ENCODE data around the gene LPP. TPM values are rescaled to one million over a fixed set of nuclear protein-coding genes. Genes with fewer than 3 reads are reported as not detected.

The LPP gene
- total RNA-seq, 1 donor from 2014 or later: 14.2 TPM

GRCh38 chr3:188554404-188554803 is 400.4 kb downstream of the LPP start:
- H3K36me3 ChIP-seq (ENCODE audit: control insufficient read depth, insufficient read depth, low read length): no peaks in the 10 kb centered on the region
- no peak for FAIRE-seq
- no peak overlapping the region for H3K4me3 ChIP-seq (ENCODE audit: low read depth, low read length)
- H3K27me3 ChIP-seq (ENCODE audit: control insufficient read depth, insufficient read depth, low read length): no peaks in the 10 kb centered on the region
- TF ChIP-seq CTCF (IDR thresholded peaks at IDR 0.05; ENCODE audit: insufficient read depth, low read length, severe bottlenecking): no peak
- DNase-seq (ENCODE audit: low read depth): no peak

GRCh38 chr3:188557235-188557634 is 403.3 kb downstream of the LPP start:
- DNase-seq (ENCODE audit: low read depth): no peak
- no peaks in the 10 kb centered on the region for H3K27me3 ChIP-seq (ENCODE audit: control insufficient read depth, insufficient read depth, low read length)
- FAIRE-seq: no peak
- H3K36me3 ChIP-seq (ENCODE audit: control insufficient read depth, insufficient read depth, low read length): no peaks in the 10 kb centered on the region
- H3K4me3 ChIP-seq (ENCODE audit: low read depth, low read length): no peak overlapping the region
- no peak for TF ChIP-seq CTCF (IDR thresholded peaks at IDR 0.05; ENCODE audit: insufficient read depth, low read length, severe bottlenecking)

- DNase-seq (ENCODE audit: low read depth): no peak
- no peak overlapping the region for H3K4me3 ChIP-seq (ENCODE audit: low read depth, low read length)
- no peaks in the 10 kb centered on the region for H3K36me3 ChIP-seq (ENCODE audit: control insufficient read depth, insufficient read depth, low read length)
These were observed 404.6 kb downstream of the LPP start for GRCh38 chr3:188558343-188559071.

GRCh38 chr3:188559072-188559429 is 405.1 kb downstream of the LPP start:
- H3K36me3 ChIP-seq (ENCODE audit: control insufficient read depth, insufficient read depth, low read length): no peaks in the 10 kb centered on the region
- TF ChIP-seq CTCF (IDR thresholded peaks at IDR 0.05; ENCODE audit: insufficient read depth, low read length, severe bottlenecking): no peak
- DNase-seq (ENCODE audit: low read depth): no peak
- no peak overlapping the region for H3K4me3 ChIP-seq (ENCODE audit: low read depth, low read length)
- FAIRE-seq: no peak
- H3K27me3 ChIP-seq (ENCODE audit: control insufficient read depth, insufficient read depth, low read length): no peaks in the 10 kb centered on the region

More at GRCh38 chr3:188558343-188559071, 404.6 kb downstream of the LPP start:
- FAIRE-seq: no peak
- H3K27me3 ChIP-seq (ENCODE audit: control insufficient read depth, insufficient read depth, low read length): no peaks in the 10 kb centered on the region
- TF ChIP-seq CTCF (IDR thresholded peaks at IDR 0.05; ENCODE audit: insufficient read depth, low read length, severe bottlenecking): no peak

GRCh38 chr3:188559856-188560255 is 405.9 kb downstream of the LPP start:
- DNase-seq (ENCODE audit: low read depth): no peak
- no peak overlapping the region for H3K4me3 ChIP-seq (ENCODE audit: low read depth, low read length)
- no peak for FAIRE-seq
- no peak for TF ChIP-seq CTCF (IDR thresholded peaks at IDR 0.05; ENCODE audit: insufficient read depth, low read length, severe bottlenecking)
- H3K27me3 ChIP-seq (ENCODE audit: control insufficient read depth, insufficient read depth, low read length): no peaks in the 10 kb centered on the region
- no peaks in the 10 kb centered on the region for H3K36me3 ChIP-seq (ENCODE audit: control insufficient read depth, insufficient read depth, low read length)

- H3K4me3 ChIP-seq (ENCODE audit: low read depth, low read length): no peak overlapping the region
- H3K27me3 ChIP-seq (ENCODE audit: control insufficient read depth, insufficient read depth, low read length): no peaks in the 10 kb centered on the region
- no peaks in the 10 kb centered on the region for H3K36me3 ChIP-seq (ENCODE audit: control insufficient read depth, insufficient read depth, low read length)
- DNase-seq (ENCODE audit: low read depth) (no peak), FAIRE-seq (no peak)
- TF ChIP-seq CTCF (IDR thresholded peaks at IDR 0.05; ENCODE audit: insufficient read depth, low read length, severe bottlenecking): no peak
These were observed 408.2 kb downstream of the LPP start for GRCh38 chr3:188562144-188562543.
